Kidney (tissue), 14 donors: ENCODE measurements around the gene CHTOP. TPM values are rescaled to one million over a fixed set of nuclear protein-coding genes. Genes with fewer than 3 reads are reported as not detected.

Experiments
- DNase-seq, 5 donors: peaks; one replicate each; pipeline ENCODE4 v3.0.0-alpha.2; 2013 to 2020
- FAIRE-seq: peaks from 2 replicates; lab custom pipeline; 2012; peaks lifted over from hg19 to GRCh38; lab: Jason Lieb, UNC
- H3K27ac ChIP-seq, 2 donors: one replicate each; pipeline ENCODE4 v1.7.0; 2013; ENCODE audit warnings: low read depth in 2 of 2, low read length in 2 of 2, inconsistent platforms in 1 of 2
- H3K27me3 ChIP-seq: one replicate; pipeline ENCODE4 v1.7.1; 2013; ENCODE audit warnings: low read length, inconsistent platforms; ENCODE audit not compliant: control insufficient read depth, insufficient read depth
- H3K36me3 ChIP-seq, 3 donors: one replicate each; pipeline versions ENCODE4 v1.7.0 to v1.7.1; 2013; ENCODE audit warnings: low read length in 3 of 3, control low read depth in 1 of 3, inconsistent platforms in 1 of 3; ENCODE audit not compliant: insufficient read depth in 3 of 3, control insufficient read depth in 2 of 3
- H3K4me1 ChIP-seq, 3 donors: one replicate each; pipeline versions ENCODE4 v1.7.0 to v1.7.1; 2013; ENCODE audit warnings: low read length in 3 of 3, inconsistent platforms in 1 of 3, low read depth in 1 of 3; ENCODE audit not compliant: control insufficient read depth in 2 of 3, insufficient read depth in 2 of 3
- H3K4me3 ChIP-seq, 3 donors: one replicate each; pipeline versions ENCODE4 v1.7.0 to v1.8.1; 2013; ENCODE audit warnings: low read length in 3 of 3, control low read depth in 1 of 3, inconsistent platforms in 1 of 3
- H3K9ac ChIP-seq, 3 donors: one replicate each; pipeline versions ENCODE4 v1.7.0 to v1.7.1; 2013; ENCODE audit warnings: low read length in 3 of 3, control low read depth in 1 of 3, inconsistent platforms in 1 of 3
- H3K9me3 ChIP-seq, 3 donors: one replicate each; pipeline versions ENCODE4 v1.7.0 to v1.7.1; 2013; ENCODE audit warnings: low read length in 3 of 3, control low read depth in 1 of 3, inconsistent platforms in 1 of 3; ENCODE audit not compliant: control insufficient read depth in 2 of 3, insufficient read depth in 1 of 3
- intact Hi-C: fragments of 100-400 bp; cut with DNase I; formaldehyde crosslinking; loops from one replicate; pipeline ENCODE4 v1.11.1; 2022
- polyA plus RNA-seq: library from polyadenylated mRNA; stranded (reverse); fragments of 350-450 nt; fragmentation: Illumina TruSeq; extraction: RNeasy Lipid Tissue Mini Kit (QIAGEN cat#74804); gene quantifications from one replicate; pipeline ENCODE4 v1.2.3, GENCODE V29; 2014; ENCODE audit warnings: low read depth, low replicate concordance; ENCODE audit not compliant: insufficient read depth
- total RNA-seq: library from RNA; stranded (reverse); fragmentation: NEBNext Ultra II Directional; extraction: Animal tissue kit (Norgen Biotek cat#: 25700); gene quantifications from one replicate; pipeline ENCODE4 v1.2.1, GENCODE V29; 2021
- TF ChIP-seq, protein P1 (sequence below): IDR thresholded peaks from 3 replicates; pipeline ENCODE4 v1.5.1; 2012; ENCODE audit warnings: mild to moderate bottlenecking, moderate library complexity, borderline replicate concordance; ENCODE audit not compliant: insufficient read depth; ENCODE audit errors: extremely low read depth
- donor health status: control.
- donor health status: control.
- donor health status: control.
- donor health status: control.
- donor health status: control.
- donor health status: DM: yes; HTN: yes; CAD: no.
- donor health status: Normal renal cell carcinoma (clear cell type).

CHTOP gene
- total and polyA plus RNA-seq, 2 donors from 2014 or later: 71.1 to 83.6 TPM

DNA sequence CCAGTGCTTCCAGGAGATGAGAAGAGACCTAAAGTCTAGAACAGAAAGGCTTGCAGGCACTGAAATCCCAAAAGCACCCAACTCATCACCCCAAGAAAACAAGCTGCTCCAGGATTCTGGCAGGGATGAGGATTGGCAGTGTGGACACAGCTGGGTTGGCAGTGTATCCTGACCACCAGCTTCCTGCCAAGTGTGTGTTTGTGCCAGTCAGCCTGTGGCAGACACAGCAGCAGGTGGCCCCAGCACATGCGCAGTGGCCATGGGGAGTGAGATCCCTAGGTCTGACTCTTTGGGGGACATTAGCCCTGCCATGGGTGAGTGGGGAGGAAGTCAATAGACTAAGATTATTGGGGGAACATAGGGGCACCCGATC lies 16.0 kb downstream of the CHTOP start:
- FAIRE-seq: no peak

DNA sequence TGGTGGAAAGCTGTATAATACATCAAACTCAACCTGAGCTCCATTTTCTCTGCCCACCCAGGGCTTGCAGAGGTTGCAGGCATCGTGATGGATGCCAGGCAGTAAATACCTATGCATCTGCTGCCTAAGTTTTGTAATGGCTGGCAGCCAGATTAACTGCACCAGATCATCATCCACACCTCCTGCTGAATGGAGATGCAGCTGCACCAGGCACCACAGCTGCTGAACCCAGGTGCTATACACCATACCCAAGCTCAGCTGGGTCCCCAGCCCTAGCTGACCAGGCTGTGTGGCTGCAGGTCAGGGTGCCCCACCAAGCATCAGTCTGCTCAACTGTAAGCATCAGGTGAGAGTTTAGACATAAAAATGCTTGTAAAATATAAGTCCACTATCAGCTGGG lies 17.9 kb downstream of the CHTOP start:
- no peak for DNase-seq
- intact Hi-C loops: no loop called here
- no peaks in the 10 kb centered on the region for H3K27me3 ChIP-seq
- FAIRE-seq: no peak
- TF ChIP-seq, protein P1, sequence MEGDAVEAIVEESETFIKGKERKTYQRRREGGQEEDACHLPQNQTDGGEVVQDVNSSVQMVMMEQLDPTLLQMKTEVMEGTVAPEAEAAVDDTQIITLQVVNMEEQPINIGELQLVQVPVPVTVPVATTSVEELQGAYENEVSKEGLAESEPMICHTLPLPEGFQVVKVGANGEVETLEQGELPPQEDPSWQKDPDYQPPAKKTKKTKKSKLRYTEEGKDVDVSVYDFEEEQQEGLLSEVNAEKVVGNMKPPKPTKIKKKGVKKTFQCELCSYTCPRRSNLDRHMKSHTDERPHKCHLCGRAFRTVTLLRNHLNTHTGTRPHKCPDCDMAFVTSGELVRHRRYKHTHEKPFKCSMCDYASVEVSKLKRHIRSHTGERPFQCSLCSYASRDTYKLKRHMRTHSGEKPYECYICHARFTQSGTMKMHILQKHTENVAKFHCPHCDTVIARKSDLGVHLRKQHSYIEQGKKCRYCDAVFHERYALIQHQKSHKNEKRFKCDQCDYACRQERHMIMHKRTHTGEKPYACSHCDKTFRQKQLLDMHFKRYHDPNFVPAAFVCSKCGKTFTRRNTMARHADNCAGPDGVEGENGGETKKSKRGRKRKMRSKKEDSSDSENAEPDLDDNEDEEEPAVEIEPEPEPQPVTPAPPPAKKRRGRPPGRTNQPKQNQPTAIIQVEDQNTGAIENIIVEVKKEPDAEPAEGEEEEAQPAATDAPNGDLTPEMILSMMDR: no peak
- H3K9ac ChIP-seq: no peak overlapping the region
- no peaks in the 10 kb centered on the region for H3K36me3 ChIP-seq
- H3K4me3 ChIP-seq: no peak overlapping the region
- H3K9me3 ChIP-seq: no peaks in the 10 kb centered on the region
- H3K4me1 ChIP-seq: peaks cover 0 to 14% (median 6%) of the 10 kb centered on the region in 3 donors
- H3K27ac ChIP-seq: no peak overlapping the region

More for the DNA sequence above, 16.0 kb downstream of the CHTOP start:
- Histone ChIP-seq H3K4me3 (no peak overlapping the region), H3K9ac (no peak overlapping the region), H3K4me1 (peaks cover 0 to 14% (median 6%) of the 10 kb centered on the region in 3 donors), H3K27ac (no peak overlapping the region), H3K9me3 (no peaks in the 10 kb centered on the region), H3K36me3 (peaks cover 7 to 14% (median 12%) of the 10 kb centered on the region in 3 donors), H3K27me3 (no peaks in the 10 kb centered on the region)
- intact Hi-C loops: no loop called here
- DNase-seq: no peak
- TF ChIP-seq, protein P1: no peak

DNA sequence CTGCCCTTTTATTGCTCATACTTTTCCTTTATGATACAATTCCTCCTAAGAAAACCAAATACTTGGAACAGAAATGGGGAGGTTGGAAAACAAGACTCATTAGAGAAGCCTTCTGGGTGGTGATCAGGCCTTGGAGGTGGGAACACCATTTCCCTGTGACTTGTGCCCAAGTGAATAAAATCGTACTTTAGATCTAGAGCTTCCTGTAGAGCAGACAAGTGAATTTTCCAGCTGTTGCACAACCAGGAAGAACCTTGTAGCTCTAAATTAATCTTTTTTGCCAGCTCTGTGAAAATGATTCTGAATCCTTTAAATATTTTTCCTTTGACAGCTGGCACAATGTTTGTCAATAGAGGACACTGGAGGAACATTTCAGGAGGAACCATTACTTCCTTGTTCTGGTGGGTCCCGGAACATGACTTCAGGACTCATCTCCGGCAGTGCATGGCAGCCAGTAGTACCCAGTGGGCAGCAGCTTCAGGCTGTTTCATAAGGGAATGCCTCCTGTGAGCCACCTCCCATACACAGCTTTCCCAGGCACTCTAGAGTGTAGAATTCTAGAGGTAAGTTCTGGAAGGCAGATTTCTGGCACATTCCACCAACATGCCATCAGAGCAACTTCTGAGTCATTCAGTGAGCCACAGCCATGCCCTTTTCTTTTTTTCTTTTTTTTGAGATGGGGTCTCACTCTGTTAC lies 19.1 kb downstream of the CHTOP start:
- H3K4me3 ChIP-seq: no peak overlapping the region
- H3K9me3 ChIP-seq: no peaks in the 10 kb centered on the region
- H3K9ac ChIP-seq: no peak overlapping the region
- H3K4me1 ChIP-seq: peaks cover 0 to 14% (median 2%) of the 10 kb centered on the region in 3 donors
- TF ChIP-seq, protein P1: no peak
- H3K27ac ChIP-seq: peak overlapping the region in 1 of 2 donors; percentile 8
- no peaks in the 10 kb centered on the region for H3K27me3 ChIP-seq
- DNase-seq (no peak), FAIRE-seq (no peak)
- no peaks in the 10 kb centered on the region for H3K36me3 ChIP-seq
- intact Hi-C loops: no loop called here
